HG03039 (cell line): ENCODE data around the gene GPD2.

Source experiments
- ATAC-seq: cut with Tn5 transposase; IDR thresholded peaks from one replicate; pipeline ENCODE4 v1.9.1; 2021; ENCODE audit warnings: mild to moderate bottlenecking, moderate library complexity; ENCODE audit not compliant: unreplicated experiment

Gene GPD2

GRCh38 chr2:156635646-156636045 lies 199.5 kb downstream of the GPD2 start:
- no peak for ATAC-seq
